Sciatic nerve (tissue), 2 donors: ENCODE results near the gene SKIDA1. TPM values are rescaled to one million over a fixed set of nuclear protein-coding genes. Genes with fewer than 3 reads are reported as not detected.

Experiments
- ATAC-seq: fragments of 200-7000 bp; cut with Tn5 transposase; one replicate; pipeline ENCODE4 v1.9.1; 2020; ENCODE audit warnings: mild to moderate bottlenecking, moderate library complexity
- DNase-seq: peaks from one replicate; pipeline ENCODE4 v3.0.0-alpha.2; 2020; ENCODE audit warnings: low spot score
- intact Hi-C: fragments of 100-400 bp; cut with DNase I; formaldehyde crosslinking; loops from one replicate; pipeline ENCODE4 v1.14.2; 2022
- total RNA-seq: library from RNA; stranded (reverse); fragmentation: NEBNext Ultra II Directional; extraction: Animal tissue kit (Norgen Biotek cat#: 25700); gene quantifications from one replicate; pipeline ENCODE4 v1.2.1, GENCODE V29; 2021
- donor health status: DM: no; HTN: no; CAD: no.
- donor health status: DM: no; HTN: no; CAD: no.

SKIDA1 gene
- total RNA-seq, 1 donor from 2014 or later = 3.1 TPM

GRCh38 chr10:21518641-21519396 lies 6.7 kb downstream of the SKIDA1 start:
- intact Hi-C loops = no loop called here
- no peak for ATAC-seq
- no peak for DNase-seq

- ATAC-seq (no peak), DNase-seq (no peak)
- intact Hi-C loops = no loop called here
Measured at GRCh38 chr10:21518149-21518640, 7.3 kb downstream of the SKIDA1 start.

DNA sequence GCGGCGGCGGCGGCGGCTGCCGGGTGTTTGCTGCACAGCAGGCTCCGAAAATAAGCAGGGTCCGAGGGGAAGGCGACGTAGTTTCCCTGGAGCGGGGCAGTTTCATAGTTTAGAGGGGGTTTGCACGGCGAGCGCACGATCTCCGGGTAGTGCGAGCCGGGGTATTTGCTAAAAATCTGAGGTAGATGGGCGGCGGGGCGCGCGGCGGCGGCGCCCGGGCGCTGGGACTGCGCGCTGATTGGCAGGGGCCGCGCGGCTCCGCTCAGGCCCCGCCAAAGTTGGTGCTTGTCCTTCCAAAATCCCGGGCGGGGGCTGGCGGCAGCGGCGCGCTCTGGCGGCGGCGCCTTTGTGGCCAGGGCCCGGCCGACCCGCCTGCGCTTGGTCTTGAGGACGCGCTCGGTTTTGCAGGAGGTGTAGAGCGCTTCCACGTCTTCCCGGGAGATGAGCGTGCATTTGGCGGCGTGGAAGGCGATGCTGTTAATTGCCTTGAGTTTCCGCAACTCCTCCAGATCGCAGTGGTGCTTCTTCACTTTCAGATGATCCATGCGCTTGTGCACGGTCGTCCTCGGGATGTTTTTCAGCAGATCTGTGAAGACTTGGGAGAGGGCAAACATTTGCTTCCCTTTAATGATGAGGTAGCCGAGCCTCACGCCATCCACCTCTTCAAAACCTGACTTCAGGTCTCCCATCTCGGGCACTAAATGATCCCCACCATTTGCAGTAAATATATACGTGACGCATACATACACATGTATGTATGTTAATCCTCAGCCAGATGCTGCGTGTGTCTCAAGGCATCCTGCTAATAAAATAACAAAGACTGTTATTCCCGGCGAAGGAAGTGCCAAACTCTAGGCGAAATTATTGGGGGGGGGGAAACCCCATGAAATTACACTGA lies 8.1 kb downstream of the SKIDA1 start:
- intact Hi-C loops = no loop called here
- DNase-seq = peak; percentile 77
- peak; percentile 66 for ATAC-seq

DNA sequence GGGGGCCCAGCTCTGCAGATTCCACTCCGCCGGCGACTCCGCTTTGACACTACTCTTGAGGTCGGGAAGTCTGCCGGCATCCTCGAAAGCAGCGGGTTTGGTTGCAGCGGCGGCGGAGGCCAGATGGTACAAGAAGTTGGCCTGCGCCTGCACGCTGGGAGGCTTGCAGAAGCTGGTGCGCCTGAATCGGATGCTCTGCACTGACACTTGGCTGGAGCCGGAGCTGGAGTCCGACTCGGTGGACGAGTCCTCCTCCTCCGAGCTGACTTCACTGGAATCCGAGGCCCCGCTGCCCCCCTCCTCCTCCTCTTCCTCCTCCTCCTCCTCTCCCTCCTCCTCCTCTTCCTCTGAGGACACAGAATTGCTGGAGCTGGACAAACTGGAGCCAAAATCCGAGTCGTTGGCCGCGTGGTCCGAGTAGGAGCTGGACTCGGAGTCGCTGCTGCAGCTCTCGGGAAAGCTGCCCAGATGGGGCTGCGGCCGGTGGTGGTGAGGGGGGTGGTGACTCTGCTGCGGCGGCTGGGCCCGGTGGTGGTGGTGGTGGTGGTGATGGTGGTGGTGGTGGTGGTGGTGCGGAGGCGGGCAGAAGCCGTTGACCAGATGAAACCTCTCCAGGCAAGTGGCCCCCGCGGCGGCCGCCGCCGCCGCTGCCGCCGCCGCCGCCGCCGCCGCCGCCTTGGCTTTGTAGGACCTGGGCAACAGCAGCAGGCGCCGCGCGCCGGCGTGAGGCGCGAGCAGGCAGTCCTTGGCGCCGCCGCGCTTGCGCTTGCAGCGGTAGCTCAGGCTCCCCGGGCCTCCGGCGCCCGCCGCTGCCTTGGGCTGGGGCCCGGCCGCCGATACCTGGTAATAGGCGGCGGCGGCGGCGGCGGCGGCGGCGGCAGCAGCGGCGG lies 9.0 kb downstream of the SKIDA1 start:
- DNase-seq = peak; percentile 78
- intact Hi-C loops = no loop called here
- peak; percentile 63 for ATAC-seq

DNA sequence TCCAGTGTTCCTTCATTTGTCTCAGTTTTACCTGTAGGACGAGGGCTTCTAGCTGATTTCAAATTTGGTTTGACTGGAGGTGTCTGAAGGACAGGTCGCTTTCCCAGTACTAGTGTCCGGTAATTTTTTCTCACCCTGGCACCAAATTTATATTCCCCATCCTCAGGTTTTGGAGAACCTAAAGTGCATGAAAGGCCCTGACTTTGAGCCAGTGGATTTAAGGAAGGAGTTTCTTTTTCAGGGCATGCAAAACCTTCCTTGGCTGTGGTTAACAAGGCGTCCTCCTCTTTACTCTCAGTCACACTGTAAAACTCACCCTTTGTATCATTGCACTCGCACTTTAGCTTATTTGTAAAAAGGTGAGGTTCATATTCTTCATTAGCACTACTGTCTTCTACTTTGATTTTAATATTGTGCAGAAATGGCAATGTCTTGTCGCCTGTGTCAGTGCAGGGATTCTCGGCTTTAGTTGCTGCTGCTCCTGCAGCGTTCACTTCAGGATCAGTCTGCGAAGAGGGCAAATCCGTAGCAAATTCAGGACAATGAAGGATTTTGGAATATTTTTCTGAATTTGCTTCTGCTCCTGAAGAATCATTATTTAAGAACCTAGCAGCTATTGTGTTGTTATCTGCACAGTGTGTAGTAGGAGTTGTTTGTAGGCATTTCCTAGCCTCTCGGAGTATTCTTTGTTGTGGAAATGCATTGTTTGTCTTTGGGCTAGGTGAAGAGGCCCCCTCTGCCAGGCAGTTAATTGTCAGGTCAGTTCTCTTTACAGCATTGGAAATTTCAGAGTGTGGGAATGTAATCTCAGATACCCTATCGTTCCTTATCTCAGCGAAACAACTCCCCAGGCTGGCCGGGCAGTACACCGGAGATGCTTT lies 9.9 kb downstream of the SKIDA1 start:
- ATAC-seq (no peak), DNase-seq (no peak)
- intact Hi-C loops = no loop called here

DNA sequence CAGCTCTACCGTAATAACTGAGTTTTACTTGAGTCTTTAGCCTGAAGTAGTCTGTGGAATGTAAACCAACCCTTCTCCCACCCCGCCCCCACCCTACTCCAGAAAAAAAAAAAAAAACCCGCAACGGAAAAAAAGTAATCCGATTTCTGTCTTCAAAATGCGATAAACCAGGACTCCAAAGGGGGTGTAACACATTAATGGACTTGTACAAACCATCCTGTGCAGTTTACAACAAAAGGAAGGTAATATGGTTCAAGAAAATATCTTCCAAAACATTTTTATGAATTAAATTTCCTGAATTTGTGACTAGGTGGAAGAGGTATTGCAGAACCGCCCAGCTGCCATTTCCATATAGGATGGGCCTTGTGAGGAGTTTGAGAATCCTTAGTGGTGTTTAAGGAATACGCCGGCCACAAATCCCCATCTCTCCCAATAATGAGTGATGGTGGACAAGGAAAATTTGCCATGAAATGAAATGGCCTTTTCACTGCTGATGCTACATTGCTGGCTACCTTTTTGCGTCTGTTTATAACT lies 10.6 kb downstream of the SKIDA1 start:
- ATAC-seq = no peak
- intact Hi-C loops = no loop called here

GRCh38 chr10:21514129-21514817 lies 11.2 kb downstream of the SKIDA1 start:
- DNase-seq = no peak
- no peak for ATAC-seq
- intact Hi-C loops = no loop called here

More for the DNA sequence above, 10.6 kb downstream of the SKIDA1 start:
- DNase-seq = no peak

DNA sequence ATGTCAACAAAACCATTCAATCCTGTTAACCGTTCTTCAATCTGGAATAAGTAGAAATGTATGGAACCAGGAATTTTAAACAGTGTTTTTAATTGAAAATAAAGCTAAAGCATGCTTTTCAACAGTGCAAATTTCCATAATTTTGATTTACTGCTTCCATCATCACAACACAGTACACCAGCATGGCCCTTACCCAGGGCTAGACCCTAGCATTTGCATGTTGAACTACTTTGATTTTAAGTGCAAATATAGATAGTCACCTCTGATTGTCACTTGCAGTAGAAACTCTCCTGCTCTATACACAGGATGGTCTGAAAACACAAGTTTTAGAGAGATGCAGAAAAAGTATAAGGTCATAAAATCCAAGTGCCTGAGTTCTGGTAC lies 12.1 kb downstream of the SKIDA1 start:
- ATAC-seq (no peak), DNase-seq (no peak)
- intact Hi-C loops = no loop called here

DNA sequence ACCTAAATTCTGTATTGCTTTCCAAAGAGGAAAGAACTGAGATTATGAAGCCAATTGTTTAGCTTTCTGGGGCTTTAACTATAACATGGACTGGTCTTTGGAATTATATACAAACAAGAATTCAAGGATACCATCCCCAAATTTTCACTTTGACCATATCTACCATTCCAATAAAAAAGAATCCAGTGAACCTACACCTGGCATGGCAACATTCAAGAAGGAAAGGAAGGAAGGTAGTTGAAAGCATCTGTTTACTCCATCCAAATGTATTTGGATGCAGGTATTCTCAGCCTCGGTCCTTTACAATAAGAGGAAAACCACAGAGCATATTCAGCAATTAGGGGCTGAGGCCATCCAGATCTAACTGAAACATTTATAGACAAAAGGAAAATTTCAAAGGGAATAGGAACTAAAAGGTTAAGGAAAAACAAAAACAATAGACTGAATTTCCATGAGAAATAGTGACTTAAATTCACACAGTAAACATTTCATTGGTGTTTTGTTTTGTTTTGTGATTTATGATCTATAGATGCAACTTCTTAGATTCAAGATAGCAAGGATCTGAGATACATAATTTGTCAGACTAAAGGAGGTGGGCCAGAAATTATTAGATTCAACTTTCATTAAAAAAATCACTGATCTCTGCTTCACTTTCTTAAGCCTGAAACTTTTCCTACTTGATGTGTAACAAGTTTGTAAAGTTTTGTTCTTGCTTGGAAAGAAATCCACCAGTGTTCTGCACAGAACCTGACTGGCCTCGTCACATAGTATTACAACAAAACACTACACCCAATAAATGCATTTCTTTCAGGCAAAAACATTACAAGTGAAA lies 12.7 kb downstream of the SKIDA1 start:
- no peak for DNase-seq
- intact Hi-C loops = no loop called here
- no peak for ATAC-seq

- ATAC-seq = no peak
- no peak for DNase-seq
- intact Hi-C loops = no loop called here
Measured at GRCh38 chr10:21511946-21512572, 13.4 kb downstream of the SKIDA1 start.

DNA sequence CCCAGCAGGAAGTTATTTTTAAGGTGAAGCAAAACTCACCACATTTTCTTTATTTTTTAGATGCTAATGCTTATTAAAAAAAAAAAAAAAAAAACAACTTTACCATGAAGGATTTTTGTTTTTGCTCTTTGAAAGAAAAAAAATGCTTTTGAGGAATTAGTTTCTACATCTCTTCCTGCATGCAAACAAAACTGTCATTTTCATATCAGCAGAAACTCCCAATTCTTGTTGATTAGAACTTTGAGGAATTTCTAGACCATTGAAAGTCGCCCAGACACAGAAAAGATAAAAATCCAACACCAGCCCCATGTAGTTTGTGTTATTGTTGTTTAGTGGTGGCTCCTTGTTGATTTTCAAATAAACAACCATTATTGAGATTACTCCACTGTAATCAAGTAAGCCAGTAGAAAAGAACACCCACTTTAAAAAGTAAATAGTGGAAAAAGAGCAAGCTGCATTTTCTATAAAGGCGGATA lies 14.3 kb downstream of the SKIDA1 start:
- no peak for ATAC-seq
- DNase-seq = no peak
- intact Hi-C loops = no loop called here

- DNase-seq = no peak
- intact Hi-C loops = no loop called here
- ATAC-seq = no peak
Measured at GRCh38 chr10:21510241-21511094, 15.0 kb downstream of the SKIDA1 start.

GRCh38 chr10:21509341-21510240 lies 15.9 kb downstream of the SKIDA1 start:
- ATAC-seq (peak; percentile 35), DNase-seq (no peak)
- intact Hi-C loops = no loop called here

GRCh38 chr10:21508706-21509331 lies 16.7 kb downstream of the SKIDA1 start:
- ATAC-seq (peak; percentile 35), DNase-seq (no peak)
- intact Hi-C loops = no loop called here
